Activated CD8-positive, alpha-beta memory T cell treated with anti-CD3 and anti-CD28 coated beads for 1 hour (primary cell): Measurements from ENCODE around the gene CD69.

ENCODE experiments used
- DNase-seq, 2 donors: peaks; one replicate each; pipeline ENCODE4 v3.0.0-alpha.2; 2020; ENCODE audit warnings: low read depth in 1 of 2; ENCODE audit errors: extremely low read depth in 1 of 2

Gene CD69

GRCh38 chr12:9782547-9783382 is 22.1 kb upstream of the CD69 start:
- no peak for DNase-seq

DNA sequence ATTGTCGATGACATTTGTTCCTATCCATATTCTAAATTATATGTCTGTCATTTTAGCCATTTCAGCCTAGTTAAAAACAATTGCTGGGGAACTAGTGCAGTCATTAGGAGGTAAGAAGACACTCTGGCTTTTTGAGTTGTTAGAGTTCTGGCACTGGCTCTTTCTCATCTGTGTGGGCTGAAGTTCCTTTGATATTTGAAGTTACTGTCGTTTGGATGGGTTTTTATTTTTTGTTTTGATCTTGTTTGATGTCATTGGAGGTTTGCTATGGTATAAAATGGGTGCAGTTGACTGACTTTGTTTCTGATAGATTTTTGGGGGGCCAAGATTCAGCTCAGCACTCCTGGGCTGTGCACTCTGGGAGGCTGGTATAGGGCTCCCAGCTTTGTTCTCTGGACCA is 20.7 kb upstream of the CD69 start:
- DNase-seq: no peak

DNA sequence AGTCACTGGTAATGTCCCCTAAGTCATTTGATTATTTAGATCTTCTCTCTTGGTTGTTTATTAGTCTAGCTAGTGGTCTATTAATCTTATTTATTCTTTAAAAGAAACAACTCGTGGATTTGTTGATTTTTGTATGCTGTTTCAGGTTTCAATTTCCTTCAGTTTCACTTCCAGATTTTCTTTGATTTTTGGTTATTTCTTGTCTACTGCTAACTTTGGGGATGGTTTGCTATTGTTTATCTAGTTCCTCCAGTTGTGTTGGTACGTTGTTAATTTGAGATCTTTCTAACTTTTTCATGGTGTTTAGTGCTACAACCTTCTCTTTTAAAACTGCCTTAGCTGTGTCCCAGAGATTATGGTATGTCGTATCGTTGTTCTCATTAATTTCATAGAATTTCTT is 18.5 kb upstream of the CD69 start:
- no peak for DNase-seq

GRCh38 chr12:9776781-9777180 is 16.1 kb upstream of the CD69 start:
- no peak for DNase-seq

DNA sequence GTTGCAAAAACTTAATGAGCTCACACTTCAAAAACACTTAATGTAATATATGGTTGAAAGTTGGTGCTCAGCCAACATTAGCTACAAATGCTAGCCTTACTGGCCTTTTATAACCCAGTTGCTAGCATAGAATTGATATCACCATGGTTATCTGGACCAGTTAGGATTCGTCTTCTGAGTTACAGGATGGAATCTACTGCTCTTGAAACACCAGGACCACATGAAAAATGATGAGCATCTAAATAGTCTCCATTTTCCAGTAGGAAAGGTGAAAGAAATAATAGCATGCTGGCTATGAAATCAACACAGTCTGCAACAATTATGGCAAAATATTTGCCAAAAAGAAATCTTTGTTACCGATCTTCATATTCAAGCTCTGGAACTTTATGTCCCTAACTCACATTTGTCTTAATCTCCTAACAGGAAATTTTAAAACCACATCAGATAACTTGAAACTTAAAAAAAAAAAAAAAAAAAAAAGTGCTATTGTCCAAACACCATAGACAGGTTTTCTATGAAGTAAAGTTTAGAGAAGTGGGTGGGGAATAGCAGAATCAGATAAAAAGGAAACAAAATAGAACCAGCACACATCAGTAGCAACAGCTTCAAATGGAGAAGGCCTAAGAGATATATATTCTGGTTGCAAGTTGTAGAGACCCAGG is 12.6 kb upstream of the CD69 start:
- no peak for DNase-seq

GRCh38 chr12:9763025-9763424 is 2.3 kb upstream of the CD69 start:
- DNase-seq: no peak

DNA sequence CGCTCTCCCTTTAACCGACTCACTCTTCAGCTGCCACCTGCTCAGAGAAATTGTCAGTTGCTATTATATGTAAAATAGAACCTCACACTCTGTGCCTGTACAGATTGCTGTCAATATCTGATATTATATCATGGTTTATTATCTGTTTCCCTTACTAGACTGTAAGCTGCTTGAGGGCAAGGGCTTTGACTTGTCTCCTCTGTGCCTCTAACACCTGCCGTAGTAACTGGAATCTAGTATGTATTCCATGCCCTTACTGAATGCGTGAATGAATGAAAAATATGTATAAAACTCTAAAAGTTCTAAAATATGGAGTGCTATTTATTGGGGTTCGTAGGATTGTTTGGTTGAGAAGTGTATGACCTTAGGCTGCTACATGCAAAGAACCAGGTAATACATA is 1.7 kb upstream of the CD69 start:
- DNase-seq: no peak

DNA sequence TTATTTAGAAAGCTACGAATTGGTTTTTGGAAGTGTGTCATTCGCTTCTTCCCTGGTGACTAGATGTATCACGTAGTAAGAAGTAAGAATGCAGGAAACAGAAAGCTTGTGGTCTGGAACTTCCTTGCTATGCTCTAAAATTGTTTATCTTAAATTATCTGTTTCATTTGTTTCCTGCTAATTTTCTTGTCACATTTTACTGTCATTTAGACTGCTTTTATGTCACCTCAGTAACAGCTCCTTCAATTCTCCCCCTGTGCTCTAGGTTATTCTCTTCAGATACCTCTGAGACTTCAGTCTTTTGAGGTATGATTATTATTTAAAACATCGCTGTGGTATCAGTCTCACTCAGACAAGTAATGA is 699 bp upstream of the CD69 start:
- DNase-seq: no peak

- no peak for DNase-seq
Observed at GRCh38 chr12:9760120-9760519, 581 bp downstream of the CD69 start.

DNA sequence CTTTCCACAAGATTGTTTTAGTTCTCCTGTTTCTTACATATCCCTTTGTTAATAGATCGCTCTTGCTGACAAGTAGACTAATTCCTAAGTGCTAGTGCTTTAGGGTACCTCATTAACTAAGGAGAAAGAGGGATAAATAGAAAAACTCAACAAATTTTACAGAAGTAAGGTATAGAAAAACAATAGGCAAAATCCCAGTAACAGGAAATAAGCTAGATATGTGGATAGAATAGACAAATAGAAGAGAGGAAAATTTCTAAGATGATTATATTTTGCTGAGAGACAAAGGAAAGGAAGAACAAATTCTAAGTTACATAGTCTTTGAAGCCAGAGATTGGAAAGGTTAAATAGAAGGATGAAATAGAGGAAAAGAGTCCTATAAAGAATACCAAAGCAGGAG is 1.0 kb downstream of the CD69 start:
- no peak for DNase-seq

- DNase-seq: no peak
Observed at GRCh38 chr12:9758119-9758518, 2.6 kb downstream of the CD69 start.

- no peak for DNase-seq
Observed at GRCh38 chr12:9757433-9758025, 3.2 kb downstream of the CD69 start.

DNA sequence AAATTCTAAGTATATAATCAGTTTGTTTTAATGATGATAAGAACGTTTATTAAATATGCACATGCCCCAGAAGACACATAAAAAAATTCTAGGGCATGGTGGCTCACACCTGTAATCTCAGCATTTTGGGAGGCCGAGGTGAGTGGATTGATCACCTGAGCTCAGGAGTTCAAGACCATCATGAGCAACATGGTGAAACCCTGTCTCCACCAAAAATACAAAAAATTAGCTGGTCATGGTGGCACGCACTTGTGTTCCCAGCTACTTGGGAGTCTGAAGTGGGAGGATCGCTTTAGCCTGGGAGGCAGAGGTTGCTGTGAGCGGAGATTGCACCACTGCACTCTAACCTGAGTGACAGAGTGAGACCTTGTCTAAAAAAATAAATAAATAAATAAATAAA is 4.0 kb downstream of the CD69 start:
- no peak for DNase-seq

DNA sequence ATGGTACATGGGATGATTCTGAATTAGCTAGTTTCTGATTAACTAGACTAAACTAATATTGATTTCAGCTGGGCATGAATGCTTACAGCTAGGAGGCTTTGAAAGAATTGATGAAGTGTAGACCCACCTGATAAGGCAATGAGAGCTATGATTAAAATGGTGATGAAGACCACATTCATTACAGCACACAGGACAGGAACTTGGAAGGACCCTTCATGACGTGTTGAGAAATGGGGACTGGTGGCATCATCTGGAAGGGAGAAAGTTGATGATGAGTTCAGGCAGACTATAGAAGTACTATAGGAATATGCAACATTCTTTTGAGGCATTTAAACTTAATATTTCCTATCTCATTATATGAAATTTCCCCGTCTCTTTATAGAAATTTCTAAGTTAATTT is 4.5 kb downstream of the CD69 start:
- DNase-seq: no peak

GRCh38 chr12:9755567-9755966 is 5.1 kb downstream of the CD69 start:
- no peak for DNase-seq

DNA sequence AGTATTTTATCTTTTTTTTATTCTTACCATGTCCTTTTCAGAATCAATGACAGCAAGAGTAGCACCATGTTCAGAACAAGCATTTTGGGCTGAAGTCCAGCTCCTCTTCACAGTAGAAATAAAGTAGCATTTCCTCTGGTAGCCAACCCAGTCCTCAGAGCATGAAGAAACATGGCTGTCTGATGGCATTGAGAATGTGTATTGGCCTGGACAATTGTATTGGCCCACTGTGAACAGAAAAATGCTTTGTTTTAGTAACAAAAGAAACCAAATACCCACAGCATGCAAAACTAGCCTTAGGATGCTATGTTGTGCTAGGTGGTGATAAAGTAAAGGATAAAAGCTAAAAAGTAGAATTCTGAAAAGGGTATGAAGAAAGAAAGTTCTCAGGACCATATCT is 5.7 kb downstream of the CD69 start:
- DNase-seq: no peak

GRCh38 chr12:9754099-9754927 is 6.4 kb downstream of the CD69 start:
- no peak for DNase-seq

DNA sequence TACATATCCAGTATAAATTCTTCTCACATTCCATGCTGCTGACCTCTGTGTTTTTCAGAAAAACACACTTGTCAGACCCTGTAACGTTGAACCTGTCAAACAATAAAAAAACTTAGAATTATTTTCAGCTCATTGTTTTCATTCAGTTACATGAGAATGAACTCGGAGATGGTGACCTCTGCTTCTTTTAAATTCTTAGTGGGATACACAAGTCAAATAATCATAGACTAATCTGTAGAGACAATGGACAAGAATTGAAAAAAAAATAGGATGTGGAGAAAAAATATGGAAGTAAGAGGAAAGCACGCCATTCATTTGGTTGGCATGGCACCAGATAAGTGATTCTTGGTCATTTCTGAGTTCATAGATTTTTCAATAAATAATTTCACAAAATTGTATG is 7.2 kb downstream of the CD69 start:
- DNase-seq: no peak

DNA sequence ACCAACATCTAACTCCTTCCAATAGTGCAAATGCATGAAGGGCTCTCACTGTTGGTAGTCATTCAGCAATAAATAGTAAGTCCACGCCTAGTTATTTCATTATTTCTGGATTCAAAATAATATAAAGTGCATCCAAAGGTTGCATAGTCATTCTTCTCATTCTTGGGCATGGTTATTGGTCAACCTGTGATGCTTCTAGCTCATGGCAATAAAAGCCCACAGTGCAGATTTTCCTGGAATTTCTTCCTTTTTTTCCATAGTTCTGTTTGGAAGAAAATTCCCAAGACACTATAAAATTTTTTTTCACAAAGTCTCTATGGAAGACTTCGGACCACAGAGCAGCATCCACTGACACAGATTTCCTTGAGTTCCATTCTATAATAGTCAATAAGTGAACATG is 7.6 kb downstream of the CD69 start:
- DNase-seq: no peak

GRCh38 chr12:9752145-9752933 is 8.4 kb downstream of the CD69 start:
- DNase-seq: no peak
